HG02623 (cell line): ENCODE results near the gene PRDM16.
"Not testable (repeated sequence)": the region's sequence is repeated elsewhere in the genome, so short reads cannot be mapped to it uniquely, and the experiment has no call there.

Experiments used
- ATAC-seq: cut with Tn5 transposase; IDR thresholded peaks from one replicate; pipeline ENCODE4 v1.9.1; 2021; ENCODE audit warnings: moderate library complexity; ENCODE audit not compliant: unreplicated experiment

Gene PRDM16

DNA sequence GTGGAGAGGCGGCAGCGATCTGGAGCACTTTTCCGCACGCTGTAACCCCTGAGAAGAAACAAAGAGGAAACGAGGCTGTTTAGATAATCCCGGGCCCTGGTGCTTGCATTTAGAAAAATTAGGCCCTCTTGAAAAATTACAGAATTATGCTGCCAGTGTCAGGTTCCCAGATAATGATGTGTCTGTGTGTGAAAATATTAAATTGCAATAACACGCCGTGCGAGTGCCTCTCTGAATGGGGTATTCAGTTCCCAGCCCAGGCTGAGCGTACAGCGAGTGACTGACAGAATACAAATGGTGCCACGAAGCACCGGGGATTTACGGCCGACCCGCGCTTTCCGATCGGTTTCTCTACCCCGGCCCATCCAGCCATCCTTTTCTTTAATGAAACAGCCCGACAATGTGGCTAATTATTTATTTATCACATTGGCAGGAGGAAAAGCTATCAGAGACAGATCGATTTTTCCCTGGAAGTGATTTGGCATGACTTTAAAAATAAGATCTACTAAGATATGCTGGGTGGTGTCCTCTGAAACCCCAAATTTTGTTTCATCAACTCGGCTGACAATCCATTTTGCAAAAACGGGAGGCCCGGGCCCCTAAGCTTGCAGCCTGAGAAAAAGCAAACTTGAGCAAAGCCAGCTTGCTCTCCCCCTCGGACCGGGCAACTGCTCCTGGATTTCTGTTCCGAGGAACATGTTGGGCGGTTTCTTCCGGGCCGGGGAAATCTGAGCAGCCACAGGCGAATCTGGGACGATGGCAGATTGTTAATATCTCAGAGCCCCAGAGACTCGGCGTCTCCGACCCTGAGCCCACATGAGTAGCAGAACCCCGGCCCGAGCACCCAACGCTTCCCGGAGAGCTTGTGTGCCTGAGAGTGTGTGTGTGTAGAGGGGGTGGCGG lies 11.3 kb downstream of the PRDM16 start:
- no peak for ATAC-seq

DNA sequence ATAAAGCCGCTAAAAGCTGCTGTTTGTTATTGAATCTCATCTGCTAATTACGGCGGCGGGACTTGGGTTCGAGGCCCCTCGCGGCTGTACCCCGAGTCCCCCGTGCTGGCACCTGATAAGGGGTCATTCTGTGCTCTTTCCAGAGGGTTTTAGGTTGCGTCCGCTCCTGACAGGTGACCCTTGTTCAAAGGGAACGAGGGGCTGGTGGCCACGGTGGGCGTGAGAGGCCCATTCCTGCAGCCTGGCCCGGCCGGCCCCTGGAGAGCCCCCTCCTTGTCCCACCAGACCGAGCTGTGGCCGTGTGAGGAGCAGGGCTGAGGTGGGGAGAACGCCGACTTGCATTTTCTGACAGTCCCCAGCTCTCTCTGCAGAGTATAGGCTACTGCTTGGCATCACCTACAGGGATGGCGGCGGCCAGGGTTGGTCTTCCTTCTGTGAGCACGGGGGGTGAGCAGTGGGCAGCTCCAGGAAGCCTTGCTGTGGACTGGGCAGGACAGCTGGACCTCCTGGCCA lies 12.2 kb downstream of the PRDM16 start:
- ATAC-seq, result no peak

DNA sequence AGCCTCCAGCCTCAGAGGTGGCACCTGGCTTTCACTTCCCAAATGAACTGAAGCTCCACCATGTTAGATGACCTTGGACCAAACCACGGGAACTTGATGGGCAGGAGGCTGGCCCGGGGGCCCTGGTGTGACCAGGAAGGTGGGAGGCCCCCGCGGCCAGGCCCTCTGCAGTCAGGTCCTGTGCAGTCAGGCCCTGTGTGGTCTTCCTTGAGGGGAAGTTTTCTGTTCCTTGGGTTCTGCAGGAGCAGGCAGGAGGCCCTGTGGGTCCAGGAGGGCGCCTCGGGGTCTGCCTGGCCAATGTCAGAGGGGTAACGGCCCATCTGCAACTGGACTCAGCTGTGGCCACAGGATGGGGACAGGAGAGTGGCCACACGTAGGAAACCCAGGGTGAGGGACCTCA lies 13.0 kb downstream of the PRDM16 start:
- no peak for ATAC-seq

DNA sequence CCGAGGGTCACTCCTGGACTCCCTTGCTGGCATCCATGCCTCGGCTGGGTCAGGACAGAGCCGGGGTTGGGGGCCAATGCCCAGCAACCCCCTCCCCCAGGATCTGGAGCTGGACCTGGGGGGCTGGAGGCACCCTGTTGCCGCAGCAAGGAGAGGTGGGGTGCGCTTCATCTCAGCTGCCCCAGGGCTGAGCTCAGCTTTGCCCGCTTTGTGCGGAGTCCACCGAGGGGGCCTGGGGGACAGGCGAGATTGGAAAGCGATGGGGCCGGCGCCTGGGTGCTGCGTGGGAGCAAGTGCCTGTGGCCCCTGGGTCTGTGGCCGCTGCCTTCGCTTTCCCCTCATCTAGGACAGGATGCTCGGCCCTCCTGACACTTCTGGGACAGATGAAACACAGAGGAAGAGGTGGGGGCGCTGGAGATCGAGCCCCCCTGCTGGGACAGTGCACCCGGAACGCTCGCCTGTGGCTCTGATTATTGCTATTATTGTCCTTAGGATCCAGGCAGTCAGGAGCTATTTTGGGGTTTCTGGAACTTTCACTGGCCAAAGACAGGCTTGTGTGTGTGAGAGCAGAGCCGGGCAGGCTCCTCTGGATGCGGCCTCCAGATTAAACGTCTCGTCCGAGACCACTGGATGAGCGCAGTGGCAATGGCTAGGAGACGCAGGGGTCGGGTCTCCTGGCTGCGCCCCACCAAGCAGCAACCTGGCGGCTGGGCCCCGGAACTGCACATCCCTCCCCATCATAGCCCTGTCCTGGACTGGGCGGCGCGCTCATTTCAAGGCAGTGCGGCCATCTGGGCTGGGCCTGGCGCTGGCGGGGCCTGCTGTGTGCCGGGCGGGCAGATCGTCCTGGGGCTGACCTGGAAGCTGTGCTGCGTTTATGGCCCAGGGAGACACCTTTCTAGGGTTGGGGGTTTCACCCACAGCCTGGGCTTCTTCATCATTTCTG lies 13.8 kb downstream of the PRDM16 start:
- no peak for ATAC-seq

DNA sequence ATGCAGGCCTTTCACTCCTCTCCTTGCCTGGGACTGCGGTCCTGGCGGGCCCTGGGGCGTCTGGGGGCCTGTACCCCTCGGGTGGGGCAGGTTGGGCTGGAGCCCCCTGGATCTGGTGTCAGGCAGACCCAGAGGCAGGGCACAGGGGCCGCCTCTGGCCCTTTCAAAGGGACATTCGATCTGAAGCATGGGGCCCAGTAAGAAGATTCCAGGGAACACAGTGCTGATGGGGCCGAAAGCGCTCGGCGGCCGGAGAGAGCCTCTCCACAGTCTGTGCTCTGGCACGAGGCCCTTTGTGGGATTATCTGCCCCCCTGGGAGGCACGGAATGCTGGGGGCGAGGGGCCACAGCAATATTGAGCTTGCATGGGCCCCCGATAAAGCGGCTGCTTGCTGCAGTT lies 15.2 kb downstream of the PRDM16 start:
- no peak for ATAC-seq

DNA sequence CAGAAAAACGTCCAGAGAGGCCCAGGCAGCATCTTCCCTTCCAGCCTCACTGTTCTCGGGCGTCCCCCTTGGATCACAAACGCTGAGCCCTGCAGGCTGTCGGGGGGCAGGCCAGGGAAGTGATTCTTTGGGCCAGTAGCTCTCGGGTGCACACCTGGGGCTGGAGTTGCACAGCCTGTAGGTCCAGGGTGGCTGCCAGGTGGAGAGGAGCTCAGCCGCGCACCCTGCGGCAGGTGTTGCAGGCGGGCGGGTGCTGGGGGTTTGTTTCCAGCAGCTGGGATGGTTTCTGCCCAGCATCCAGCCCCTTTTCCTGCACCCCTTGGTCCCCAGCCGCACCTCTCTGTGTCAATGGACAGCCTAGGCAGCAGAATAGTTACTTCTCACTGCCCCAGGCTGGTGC lies 15.7 kb downstream of the PRDM16 start:
- no peak for ATAC-seq

DNA sequence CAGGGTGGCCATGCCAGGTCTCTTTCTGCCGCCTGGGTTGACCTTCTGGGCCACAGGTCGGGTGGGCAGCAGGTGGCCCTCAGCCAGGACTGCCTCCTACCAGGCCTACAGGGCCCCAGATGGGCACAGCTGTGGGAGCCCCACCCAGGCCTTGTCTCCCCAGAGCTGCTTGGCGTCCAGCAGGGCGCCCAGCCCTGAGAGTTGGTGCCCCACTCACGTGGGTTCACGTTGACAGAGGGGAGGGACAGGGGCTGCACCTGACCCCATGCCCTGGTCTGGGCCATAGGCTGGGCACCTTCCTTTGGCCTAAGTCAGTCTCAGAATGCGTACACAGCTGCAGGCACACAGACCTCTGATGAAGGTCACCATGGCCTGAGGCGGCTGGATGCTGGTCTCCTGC lies 16.7 kb downstream of the PRDM16 start:
- no peak for ATAC-seq

DNA sequence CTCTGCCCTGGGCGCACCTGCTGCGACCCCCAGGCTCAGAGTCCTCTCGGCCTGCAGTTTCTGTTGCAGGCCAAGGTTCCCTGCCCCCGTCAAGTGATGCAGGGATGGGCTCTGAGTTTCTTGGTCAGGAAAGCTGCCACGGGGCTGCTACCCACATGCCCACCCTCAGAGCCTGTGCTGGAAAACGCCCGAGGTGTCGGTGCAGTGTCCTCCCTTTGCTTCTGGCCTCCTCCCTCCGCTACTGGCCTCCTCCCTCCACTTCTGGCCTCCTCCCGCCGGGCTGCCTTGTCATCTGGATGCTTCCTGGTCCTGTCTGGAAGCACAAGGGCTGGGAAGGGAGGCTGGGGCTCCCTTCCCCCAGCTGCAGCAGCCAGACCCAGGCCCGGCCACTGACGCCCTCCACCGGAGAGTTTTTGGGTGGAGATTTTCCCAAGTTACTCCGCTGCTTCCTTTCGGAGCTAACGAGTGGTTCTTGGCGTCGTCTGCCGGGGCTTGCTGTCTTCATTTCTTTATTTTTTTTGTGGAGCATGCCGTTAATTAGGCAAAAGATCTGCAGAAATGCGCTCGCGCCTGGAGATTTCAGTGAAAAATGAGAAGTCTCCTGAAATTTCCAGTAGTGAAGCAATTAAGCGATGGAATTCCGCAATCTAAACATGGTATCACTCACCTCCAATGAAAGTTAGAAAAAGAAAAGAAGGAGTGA lies 17.4 kb downstream of the PRDM16 start:
- ATAC-seq, result no peak

DNA sequence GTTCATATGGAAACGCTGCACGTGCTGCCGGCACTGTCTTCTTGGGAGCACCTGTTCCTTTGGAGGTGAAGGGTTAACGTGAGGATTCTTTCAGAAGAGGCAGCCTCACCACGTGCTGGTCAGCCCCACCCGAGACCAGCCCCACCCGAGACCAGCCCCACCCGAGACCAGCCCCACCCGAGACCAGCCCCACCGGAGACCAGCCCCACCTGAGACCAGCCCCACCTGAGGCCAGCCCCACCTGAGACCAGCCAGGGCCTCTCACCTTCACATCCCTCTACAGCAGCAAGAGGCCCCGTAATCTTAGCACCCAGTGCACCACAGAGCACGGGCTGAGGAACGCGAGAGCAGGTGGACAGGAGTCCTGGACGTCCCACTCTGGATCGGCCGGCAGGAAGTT lies 18.0 kb downstream of the PRDM16 start:
- no peak for ATAC-seq

DNA sequence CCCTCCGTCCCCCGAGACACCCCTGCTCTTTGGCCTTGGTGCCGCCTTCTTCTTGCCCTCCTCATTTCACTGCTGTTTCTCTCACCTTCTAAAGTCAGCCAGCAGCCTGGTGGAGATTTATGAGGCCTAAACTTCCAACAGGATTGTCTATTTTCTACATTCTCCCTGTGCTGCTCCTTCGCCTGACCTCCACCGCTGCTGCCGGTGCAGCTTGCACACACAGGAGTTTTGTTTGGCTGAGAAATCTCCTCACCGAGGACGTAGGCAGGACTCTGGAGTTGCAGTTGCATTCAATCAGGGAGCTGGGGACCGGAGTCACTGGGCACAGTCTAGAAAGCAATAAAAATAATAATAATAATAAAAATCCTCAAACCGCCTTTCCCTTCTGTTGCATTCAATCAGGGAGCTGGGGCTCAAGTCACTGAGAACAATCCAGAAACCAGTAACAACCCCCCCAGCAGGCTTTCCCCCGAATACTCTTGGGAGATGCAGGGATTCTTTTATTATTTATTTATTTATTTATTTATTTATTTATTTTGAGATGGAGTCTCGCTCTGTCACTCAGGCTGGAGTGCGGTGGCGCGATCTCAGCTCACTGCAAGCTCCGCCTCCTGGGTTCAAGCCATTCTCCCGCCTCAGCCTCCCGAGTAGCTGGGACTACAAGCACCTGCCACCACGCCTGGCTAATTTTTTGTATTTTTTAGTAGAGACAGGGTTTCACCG lies 19.1 kb downstream of the PRDM16 start:
- not testable (repeated sequence) for ATAC-seq

DNA sequence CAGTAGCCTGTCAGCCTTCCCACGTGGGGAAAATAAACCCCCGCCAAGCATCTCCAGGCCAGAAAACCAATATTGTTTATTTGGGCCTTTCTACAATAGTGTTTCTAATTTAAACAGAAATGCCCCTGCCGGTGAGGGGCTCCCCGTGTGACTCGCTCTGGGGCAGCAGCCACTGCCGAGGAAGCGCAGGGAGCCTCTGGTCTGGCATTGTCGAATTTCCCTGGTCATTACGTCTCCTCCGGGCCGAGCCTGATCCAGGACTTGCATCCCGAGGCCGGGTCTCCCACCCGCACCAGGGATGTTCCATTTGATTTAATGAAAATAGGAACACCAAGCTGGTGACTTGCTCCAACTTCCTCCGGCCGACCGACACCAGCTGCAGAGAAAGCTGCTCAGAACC lies 20.5 kb downstream of the PRDM16 start:
- ATAC-seq, result no peak

DNA sequence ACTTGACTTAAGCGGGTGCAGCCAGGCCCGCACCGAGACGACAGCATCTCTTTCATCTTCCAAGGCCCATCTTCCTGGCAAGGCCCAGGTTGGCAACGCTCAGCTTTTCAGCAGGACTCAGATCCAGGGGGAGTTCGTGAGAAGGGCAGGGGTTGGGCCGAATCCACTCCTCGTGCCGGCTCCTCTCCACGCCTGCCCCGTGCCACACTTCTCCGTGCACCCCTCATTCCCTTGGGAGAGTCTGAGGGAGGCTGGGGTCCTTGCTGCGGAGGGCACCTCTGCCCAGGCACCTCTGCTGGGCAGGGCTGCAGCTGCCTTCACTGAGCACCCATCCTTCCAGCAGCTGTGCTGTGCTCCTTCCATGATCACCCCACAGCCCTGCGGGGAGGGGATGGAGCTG lies 22.3 kb downstream of the PRDM16 start:
- ATAC-seq, result no peak

DNA sequence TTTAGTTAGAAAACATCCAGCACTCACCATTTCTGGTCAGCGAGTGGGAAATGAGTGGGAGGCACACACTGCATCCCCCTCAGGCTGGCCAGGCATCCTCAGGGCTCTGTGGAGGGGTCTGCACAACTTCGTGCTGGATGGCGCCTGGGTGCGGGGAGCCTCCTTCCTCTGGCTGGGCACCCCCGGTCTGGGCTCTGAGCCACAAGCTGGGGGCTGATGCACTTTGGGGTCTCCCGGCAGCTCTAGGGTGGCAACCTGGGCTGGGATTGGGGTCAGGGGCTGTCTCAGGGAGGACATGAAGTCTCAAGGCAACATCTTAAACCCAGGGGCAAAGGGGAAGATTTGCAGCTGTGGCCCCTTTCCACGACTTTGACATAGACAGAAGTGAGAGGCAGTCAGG lies 23.5 kb downstream of the PRDM16 start:
- no peak for ATAC-seq

DNA sequence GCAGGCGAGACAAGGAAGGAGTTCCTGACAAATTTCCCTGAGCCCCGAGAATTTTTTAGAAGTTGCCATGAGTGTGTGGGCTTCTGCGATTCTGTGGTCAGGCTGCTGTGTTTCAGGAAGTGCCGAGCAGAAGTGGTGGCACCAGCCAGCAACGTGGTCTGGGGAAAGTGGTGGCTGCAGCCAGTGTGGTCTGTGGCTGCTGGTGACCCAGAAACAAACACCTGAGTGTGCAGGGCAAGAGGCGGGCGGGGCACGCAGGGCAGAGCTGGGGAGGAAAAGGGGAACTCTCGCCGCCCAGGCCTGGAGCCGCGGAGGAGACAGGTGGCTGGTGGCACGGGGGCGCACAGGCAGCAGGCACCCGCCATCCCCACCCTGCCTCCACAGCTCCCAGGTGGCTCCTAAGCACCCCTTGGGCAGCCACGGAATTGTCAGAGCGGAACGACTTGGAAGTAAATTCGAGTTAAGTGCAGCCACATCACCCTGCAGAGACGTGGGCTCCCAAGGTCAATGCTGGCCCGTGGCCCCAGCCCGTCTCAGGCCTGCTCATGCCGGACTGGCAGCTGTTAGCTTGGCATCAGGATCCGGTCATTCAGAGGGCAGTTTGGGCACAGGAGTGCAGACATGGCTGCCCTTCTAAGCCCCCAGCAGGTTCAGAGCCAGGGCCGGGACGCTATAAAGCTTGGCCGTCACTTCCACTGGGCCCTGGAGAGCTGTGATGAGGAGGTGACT lies 25.1 kb downstream of the PRDM16 start:
- no peak for ATAC-seq

DNA sequence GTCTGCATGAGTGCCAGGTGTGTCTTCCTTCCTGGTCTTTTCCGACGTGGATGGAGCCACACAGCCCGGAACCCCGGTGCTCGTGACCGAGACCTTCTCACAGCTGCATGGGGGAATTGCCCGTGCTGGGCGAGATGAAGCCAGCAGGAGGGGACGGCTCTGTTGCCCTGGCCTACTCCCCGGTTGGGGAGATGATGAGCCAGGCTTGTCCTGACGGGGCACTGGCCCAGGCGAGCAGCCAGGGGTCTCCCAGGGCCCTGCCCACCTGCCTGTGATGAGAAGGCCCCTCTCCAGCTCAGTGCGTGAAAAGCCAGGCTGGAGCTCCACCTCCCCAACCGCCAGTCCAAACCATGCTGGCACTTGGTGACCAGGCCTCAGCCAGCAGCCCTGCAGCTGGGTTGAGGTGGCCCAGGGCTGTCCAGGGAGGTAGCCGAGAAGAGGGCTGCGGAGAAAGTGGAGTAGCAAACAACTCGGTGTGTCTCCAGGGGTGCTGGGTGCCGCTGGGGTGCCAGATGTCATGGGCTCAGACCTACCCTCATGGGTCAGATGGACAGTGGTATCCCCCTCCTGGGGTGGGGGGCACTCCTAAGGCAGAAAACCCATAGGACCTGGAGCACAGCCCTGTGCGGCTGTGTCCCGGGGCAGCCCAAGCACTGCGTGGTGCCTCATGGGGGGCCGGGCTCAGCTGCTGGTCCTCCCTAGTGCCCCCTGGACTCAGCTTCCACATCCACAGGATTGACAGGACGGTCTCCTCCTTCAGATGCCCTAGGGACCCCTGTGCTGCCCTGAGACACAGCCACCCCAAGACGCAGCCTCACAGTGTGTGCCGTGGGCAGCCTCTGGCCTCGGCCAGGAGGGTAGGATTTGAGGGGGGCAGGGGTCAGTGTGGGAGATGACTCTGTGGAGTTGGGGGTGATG lies 26.1 kb downstream of the PRDM16 start:
- ATAC-seq, result no peak

DNA sequence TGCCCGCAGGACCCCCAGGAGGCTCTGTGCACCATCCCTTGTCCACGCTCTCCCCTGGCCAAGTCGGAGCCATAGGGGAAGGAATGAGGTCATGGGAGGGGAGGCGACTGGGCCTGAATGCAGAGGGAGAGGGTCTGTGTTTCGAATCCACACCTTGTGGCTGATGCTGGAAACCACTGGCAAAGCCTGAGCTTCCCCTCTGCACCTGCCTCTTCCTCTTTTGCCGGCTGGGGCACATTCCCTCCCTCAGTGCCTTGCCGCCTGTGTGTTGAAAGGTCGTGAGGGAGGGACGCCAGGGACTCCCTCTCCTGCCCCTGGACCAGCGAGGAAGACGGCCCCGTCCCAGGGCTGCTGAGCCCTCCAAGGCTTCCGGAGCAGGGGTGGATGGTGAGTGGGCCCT lies 27.3 kb downstream of the PRDM16 start:
- ATAC-seq, result no peak

DNA sequence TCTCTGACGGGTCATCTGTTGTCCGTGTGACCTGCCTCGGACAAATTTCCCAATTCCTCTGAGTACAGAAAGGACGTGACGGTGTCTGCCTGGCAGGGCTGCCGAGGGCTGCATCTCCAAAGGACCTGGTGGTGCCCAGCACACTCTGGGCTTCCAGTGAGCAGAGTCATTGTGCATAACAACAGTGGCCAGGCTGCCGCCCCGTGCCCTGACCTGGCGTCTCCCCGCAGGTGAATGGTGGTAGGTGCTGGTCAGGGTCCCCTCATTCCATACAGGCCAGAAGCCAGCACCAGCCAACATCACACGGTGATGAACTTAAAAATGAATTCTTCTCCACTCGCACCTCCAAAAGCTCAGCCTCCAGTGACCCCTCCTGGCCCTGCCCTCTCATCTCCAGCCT lies 28.2 kb downstream of the PRDM16 start:
- no peak for ATAC-seq

DNA sequence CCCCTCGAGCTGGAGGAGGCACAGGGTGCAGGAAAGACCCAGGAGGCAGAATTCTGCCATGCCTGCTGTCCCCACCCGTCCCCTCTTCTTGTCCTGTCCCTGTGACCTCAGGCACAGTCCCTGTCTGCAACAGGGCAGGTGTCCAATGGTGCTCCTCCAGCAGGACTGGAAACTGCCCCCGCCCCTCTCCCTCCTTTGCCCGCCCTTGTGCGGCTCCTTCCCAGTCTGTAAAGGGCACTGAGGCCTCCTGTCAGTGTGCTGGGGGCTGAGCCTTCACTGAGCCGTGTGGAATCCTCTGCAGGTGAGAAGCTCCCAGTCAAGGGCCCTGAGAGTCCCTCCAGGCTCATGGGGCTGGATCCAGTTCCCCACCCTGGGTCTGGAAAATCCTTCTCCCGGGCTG lies 28.9 kb downstream of the PRDM16 start:
- no peak for ATAC-seq

DNA sequence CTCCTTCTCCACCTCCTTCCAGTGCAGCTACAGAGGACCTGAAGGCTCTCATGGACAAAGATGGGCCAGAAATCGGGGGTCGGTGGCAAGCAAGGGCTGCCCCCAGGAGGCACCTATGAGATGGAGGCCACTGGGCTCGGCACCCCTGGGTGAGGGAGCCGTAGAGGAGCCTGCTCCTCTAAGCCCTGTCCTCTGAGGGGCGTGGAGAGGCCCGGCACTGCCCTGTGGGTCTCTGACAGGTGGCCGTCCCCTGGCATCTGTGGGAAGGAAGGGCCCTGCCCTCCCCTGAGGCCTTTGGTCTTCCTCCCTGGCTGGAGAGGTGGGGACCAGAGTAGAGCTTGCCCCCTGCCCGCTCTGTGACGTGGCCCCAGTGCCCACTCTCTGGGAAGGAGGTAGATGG lies 30.9 kb downstream of the PRDM16 start:
- ATAC-seq, result no peak
